Keratinocyte (primary cell): ENCODE measurements around the gene PDS5A. TPM values are rescaled to one million over a fixed set of nuclear protein-coding genes. Genes with fewer than 3 reads are reported as not detected.
"Not testable (repeated sequence)": the region's sequence is repeated elsewhere in the genome, so short reads cannot be mapped to it uniquely, and the experiment has no call there.

Experiments
- DNase-seq: peaks from one replicate; pipeline ENCODE4 v3.0.0-alpha.2; 2011; ENCODE audit warnings: low read depth, missing footprints, low spot score
- FAIRE-seq: peaks from 2 replicates; lab custom pipeline; 2011; peaks lifted over from hg19 to GRCh38; lab: Jason Lieb, UNC
- H2AFZ ChIP-seq: 2 replicates; pipeline ENCODE4 v1.6.0; 2012; ENCODE audit warnings: low read length, control low read depth, inconsistent platforms; ENCODE audit not compliant: control insufficient read depth
- H3K27ac ChIP-seq: 2 replicates; pipeline ENCODE4 v1.5.1; 2011; ENCODE audit warnings: low read length; ENCODE audit not compliant: control insufficient read depth, insufficient read depth
- H3K27me3 ChIP-seq: 3 replicates; pipeline ENCODE4 v1.6.0; 2011; ENCODE audit warnings: low read length; ENCODE audit not compliant: control insufficient read depth, insufficient read depth; ENCODE audit errors: extremely low read depth
- H3K36me3 ChIP-seq, 2 experiments: 2 replicates in 1 of 2; 3 replicates in 1 of 2; pipeline ENCODE4 v1.5.1; 2011; ENCODE audit warnings: low read length in 2 of 2, mild to moderate bottlenecking in 1 of 2; ENCODE audit not compliant: control insufficient read depth in 2 of 2, insufficient read depth in 2 of 2; ENCODE audit errors: extremely low read depth in 1 of 2
- H3K4me1 ChIP-seq: 3 replicates; pipeline ENCODE4 v1.5.1; 2011; ENCODE audit warnings: low read length; ENCODE audit not compliant: control insufficient read depth, insufficient read depth; ENCODE audit errors: extremely low read depth
- H3K4me2 ChIP-seq: 3 replicates; pipeline ENCODE4 v1.6.0; 2011; ENCODE audit warnings: low read depth, low read length; ENCODE audit not compliant: control insufficient read depth, insufficient read depth; ENCODE audit errors: extremely low read depth
- H3K4me3 ChIP-seq, 3 experiments: fragments of 200-600 bp in 1 of 3; sonication (generic) in 1 of 3; 2 replicates in 2 of 3; 3 replicates in 1 of 3; pipeline ENCODE4 v1.5.1; 2011 to 2016; ENCODE audit warnings: low read length in 3 of 3, mild to moderate bottlenecking in 3 of 3, control low read depth in 2 of 3, inconsistent platforms in 1 of 3, low read depth in 1 of 3, mixed read lengths in 1 of 3, mixed run types in 1 of 3, moderate library complexity in 1 of 3; ENCODE audit not compliant: control insufficient read depth in 2 of 3, insufficient read depth in 2 of 3; ENCODE audit errors: extremely low read depth in 1 of 3
- H3K79me2 ChIP-seq: 2 replicates; pipeline ENCODE4 v1.6.0; 2012; ENCODE audit warnings: low read length; ENCODE audit not compliant: control insufficient read depth, insufficient read depth
- H3K9ac ChIP-seq: 3 replicates; pipeline ENCODE4 v1.6.0; 2011; ENCODE audit warnings: low read length; ENCODE audit not compliant: control insufficient read depth, insufficient read depth; ENCODE audit errors: extremely low read depth
- H3K9me1 ChIP-seq: 3 replicates; pipeline ENCODE4 v1.6.0; 2011; ENCODE audit warnings: low read length; ENCODE audit not compliant: control insufficient read depth, insufficient read depth; ENCODE audit errors: extremely low read depth
- H3K9me3 ChIP-seq: 2 replicates; pipeline ENCODE4 v1.5.1; 2012; ENCODE audit warnings: low read depth, low read length; ENCODE audit not compliant: control insufficient read depth
- H4K20me1 ChIP-seq: 3 replicates; pipeline ENCODE4 v1.6.0; 2011; ENCODE audit warnings: low read length; ENCODE audit not compliant: control insufficient read depth, insufficient read depth; ENCODE audit errors: extremely low read depth
- EZH2 ChIP-seq: IDR thresholded peaks from one replicate; pipeline ENCODE4 v1.6.1; 2012; ENCODE audit warnings: inconsistent platforms, mild to moderate bottlenecking, low read length, moderate library complexity
- dilution Hi-C: fragments of 300-500 bp; cut with MboI; formaldehyde crosslinking; loops from one replicate; pipeline ENCODE4 v1.7.0; 2020; ENCODE audit warnings: low sequenced_read_pairs; ENCODE audit not compliant: extremely low pct_ligation_motif_present
- polyA plus RNA-seq, 5 experiments: library from polyadenylated mRNA; depleted of rRNA in 3 of 5; stranded (reverse) in 3 of 5; stranded (forward) in 1 of 5; unstranded in 1 of 5; fragments of >200 nt; gene quantifications; 1 replicate in 1 of 5; 2 replicates in 3 of 5; 3 replicates in 1 of 5; pipeline versions ENCODE4 v1.2.1 to v1.2.3, GENCODE V29; 2011 to 2012; ENCODE audit warnings: missing spikeins in 2 of 5, low read depth in 1 of 5, low replicate concordance in 1 of 5
- small RNA-seq, 3 experiments: library from RNA; depleted of rRNA; stranded (forward); fragments of <200 nt; gene quantifications; one replicate each; pipeline ENCODE3, GENCODE V24; 2012; ENCODE audit warnings: low read depth in 3 of 3, low replicate concordance in 1 of 3; ENCODE audit not compliant: insufficient read length in 3 of 3
- TF ChIP-seq, protein P1 (sequence below), 3 experiments: IDR thresholded peaks in 1 of 3; conservative IDR thresholded peaks in 1 of 3; optimal IDR thresholded peaks in 1 of 3; 2 replicates in 2 of 3; 3 replicates in 1 of 3; pipeline versions ENCODE3 to v1.5.1; 2011; ENCODE audit warnings: low read length in 3 of 3, mild to moderate bottlenecking in 3 of 3, moderate library complexity in 2 of 3, control low read depth in 1 of 3, inconsistent platforms in 1 of 3; ENCODE audit not compliant: insufficient read depth in 2 of 3; ENCODE audit errors: extremely low read depth in 1 of 3

PDS5A gene
- polyA plus RNA-seq, 1 donor (not counting 4 experiments of a cell fraction or from before 2014, with no cell fraction given): 56.0 TPM

DNA sequence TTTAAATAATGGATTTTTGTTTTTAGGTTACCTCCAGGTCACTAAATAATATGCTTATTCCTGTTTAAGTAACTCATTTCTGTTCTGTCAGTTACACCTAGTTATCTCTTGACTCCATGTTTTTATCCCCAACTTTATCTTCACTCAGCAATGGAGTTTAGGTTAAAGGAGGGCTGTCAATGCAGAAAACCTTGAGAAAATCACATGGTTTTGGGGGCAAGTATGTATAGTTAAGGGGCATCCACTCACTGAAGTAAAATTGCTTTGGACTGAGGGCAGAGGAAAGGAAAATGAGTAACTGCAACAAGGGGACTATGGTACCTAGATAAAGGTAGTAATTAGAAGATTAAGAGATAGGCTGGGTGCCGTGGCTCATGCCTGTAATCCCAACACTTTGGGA lies 192.6 kb downstream of the PDS5A start:
- Histone ChIP-seq H3K4me3 (no peak overlapping the region), H3K9ac (no peak overlapping the region), H3K36me3 (no peaks in the 10 kb centered on the region), H3K4me2 (no peak overlapping the region), H3K9me3 (no peaks in the 10 kb centered on the region), H3K9me1 (no peaks in the 10 kb centered on the region), H3K27me3 (no peaks in the 10 kb centered on the region), H4K20me1 (no peaks in the 10 kb centered on the region), H3K27ac (no peak overlapping the region), H2AFZ (no peak overlapping the region), H3K79me2 (no peaks in the 10 kb centered on the region), H3K4me1 (no peaks in the 10 kb centered on the region)
- no peak for FAIRE-seq
- no peak for TF ChIP-seq EZH2
- TF ChIP-seq, protein P1, sequence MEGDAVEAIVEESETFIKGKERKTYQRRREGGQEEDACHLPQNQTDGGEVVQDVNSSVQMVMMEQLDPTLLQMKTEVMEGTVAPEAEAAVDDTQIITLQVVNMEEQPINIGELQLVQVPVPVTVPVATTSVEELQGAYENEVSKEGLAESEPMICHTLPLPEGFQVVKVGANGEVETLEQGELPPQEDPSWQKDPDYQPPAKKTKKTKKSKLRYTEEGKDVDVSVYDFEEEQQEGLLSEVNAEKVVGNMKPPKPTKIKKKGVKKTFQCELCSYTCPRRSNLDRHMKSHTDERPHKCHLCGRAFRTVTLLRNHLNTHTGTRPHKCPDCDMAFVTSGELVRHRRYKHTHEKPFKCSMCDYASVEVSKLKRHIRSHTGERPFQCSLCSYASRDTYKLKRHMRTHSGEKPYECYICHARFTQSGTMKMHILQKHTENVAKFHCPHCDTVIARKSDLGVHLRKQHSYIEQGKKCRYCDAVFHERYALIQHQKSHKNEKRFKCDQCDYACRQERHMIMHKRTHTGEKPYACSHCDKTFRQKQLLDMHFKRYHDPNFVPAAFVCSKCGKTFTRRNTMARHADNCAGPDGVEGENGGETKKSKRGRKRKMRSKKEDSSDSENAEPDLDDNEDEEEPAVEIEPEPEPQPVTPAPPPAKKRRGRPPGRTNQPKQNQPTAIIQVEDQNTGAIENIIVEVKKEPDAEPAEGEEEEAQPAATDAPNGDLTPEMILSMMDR (optimal IDR thresholded peaks at IDR 0.05 in 1 of 3, IDR thresholded peaks at IDR 0.05 in 1 of 3, conservative IDR thresholded peaks at IDR 0.05 in 1 of 3; ENCODE audit: extremely low read depth in 1 of 3, insufficient read depth in 2 of 3, low read length in 3 of 3): no peak
- no peak for DNase-seq
- dilution Hi-C loops: no loop called here

DNA sequence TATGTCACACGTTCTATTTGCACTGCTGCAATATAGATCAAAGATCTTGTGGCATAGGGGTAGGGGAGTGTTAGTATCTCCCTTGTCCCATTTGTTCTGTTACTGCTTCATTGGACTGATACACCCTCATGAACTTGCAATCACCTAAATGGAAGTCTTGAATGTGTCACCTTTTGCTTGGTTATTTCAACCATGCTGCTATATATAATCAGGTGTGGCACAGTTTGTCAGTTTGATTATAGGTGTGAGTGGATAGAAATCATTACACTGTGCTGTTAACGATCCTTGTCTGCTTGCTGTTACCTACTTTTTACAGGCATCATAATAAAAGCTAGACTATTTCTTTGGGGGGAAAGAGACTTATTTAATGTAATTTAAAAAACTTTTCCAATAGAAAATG lies 195.7 kb downstream of the PDS5A start:
- FAIRE-seq, dilution Hi-C loops, H3K79me2 ChIP-seq: not testable (repeated sequence)

More for the DNA sequence above, 195.7 kb downstream of the PDS5A start:
- H3K4me3 ChIP-seq, H3K9me1 ChIP-seq, H4K20me1 ChIP-seq, H3K27me3 ChIP-seq, H3K4me1 ChIP-seq, H3K27ac ChIP-seq, H3K9ac ChIP-seq, H2AFZ ChIP-seq, H3K9me3 ChIP-seq, H3K36me3 ChIP-seq, DNase-seq, H3K4me2 ChIP-seq: not testable (repeated sequence)

Small RNA genes within 50 kb of the gene (small RNA-seq; reads per million reads assigned to genes)
- gene RNA5SP159: 0 reads per million in 3 experiments

Other genes starting within 250 kb of the PDS5A start
- 1.3 to 2.7 TPM (median 1.9 TPM) in 3 replicates for gene N4BP2, start 78.9 kb upstream of the PDS5A start, polyA plus RNA-seq
- gene RHOH, start 219.1 kb upstream of the PDS5A start, polyA plus RNA-seq: 0.04 to 0.15 TPM in 2 of 3 replicates, not detected in the other